GM12892 (cell line): ENCODE measurements around the gene CPA1.

Experiments used
- POLR2A ChIP-seq: IDR thresholded peaks from 2 replicates; pipeline ENCODE4 v1.6.1; 2011; ENCODE audit warnings: low read depth, low read length, control low read depth
- POLR2AphosphoS5 ChIP-seq: IDR thresholded peaks from 2 replicates; pipeline ENCODE4 v1.6.1; 2011; ENCODE audit warnings: low read depth, low read length, control low read depth
- TAF1 ChIP-seq: IDR thresholded peaks from 2 replicates; pipeline ENCODE4 v1.6.1; 2011; ENCODE audit warnings: low read depth, mild to moderate bottlenecking, control low read depth, low read length, borderline replicate concordance

DNA sequence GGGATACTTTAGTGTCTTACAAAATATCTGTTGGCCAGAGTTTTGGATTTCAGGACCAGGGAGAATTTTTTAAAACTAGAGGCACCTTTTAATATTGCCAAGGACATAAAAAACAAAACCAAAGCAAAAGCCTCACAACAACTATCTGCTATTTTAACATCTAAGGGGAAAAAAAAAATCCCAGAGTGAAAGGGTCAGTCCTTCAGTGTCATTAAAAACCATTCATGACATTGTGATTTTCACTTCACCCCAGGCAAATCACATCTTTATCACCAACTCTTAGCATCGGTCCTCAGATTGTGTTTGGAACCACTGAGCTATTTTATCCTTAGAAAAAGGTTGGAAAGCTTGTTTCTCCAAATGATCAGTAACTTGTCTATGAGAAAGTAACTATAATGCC is 49.8 kb downstream of the CPA1 start:
- no peak for TF ChIP-seq POLR2A
- TF ChIP-seq POLR2AphosphoS5, result no peak
- TF ChIP-seq TAF1, result no peak
